Neural progenitor cell (in vitro differentiated cells): ENCODE measurements around the gene ISY1.

ENCODE experiments used
- EZH2 ChIP-seq: fragments of 200-600 bp; sonication (generic); IDR thresholded peaks from 2 replicates; pipeline ENCODE4 v1.6.1; 2017; ENCODE audit warnings: antibody characterized with exemption, mild to moderate bottlenecking, moderate library complexity
- TF ChIP-seq, protein P1 (sequence below): fragments of 200-600 bp; sonication (generic); IDR thresholded peaks from 2 replicates; pipeline ENCODE4 v1.5.1; 2017; ENCODE audit warnings: antibody characterized with exemption, mild to moderate bottlenecking

DNA sequence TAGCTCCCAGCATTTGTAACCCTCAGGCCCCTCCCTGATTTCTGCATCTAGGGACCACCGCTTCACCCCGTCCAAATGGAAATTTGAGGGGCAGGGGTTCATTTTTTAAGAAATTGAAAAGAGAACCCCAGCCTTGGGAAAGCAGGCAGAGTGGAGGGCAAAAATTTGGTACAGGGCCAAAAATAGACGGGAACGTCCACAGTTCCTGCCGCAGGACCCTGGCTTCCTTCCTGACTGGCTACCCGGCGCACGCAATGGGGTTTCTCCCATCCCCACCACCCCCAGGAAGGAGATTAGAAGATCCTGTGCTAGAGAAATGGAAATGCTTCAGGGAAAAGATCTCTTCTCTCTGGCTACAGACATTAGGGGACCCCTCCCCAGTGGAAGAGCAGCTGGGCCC lies 79.4 kb downstream of the ISY1 start:
- TF ChIP-seq, protein P1, sequence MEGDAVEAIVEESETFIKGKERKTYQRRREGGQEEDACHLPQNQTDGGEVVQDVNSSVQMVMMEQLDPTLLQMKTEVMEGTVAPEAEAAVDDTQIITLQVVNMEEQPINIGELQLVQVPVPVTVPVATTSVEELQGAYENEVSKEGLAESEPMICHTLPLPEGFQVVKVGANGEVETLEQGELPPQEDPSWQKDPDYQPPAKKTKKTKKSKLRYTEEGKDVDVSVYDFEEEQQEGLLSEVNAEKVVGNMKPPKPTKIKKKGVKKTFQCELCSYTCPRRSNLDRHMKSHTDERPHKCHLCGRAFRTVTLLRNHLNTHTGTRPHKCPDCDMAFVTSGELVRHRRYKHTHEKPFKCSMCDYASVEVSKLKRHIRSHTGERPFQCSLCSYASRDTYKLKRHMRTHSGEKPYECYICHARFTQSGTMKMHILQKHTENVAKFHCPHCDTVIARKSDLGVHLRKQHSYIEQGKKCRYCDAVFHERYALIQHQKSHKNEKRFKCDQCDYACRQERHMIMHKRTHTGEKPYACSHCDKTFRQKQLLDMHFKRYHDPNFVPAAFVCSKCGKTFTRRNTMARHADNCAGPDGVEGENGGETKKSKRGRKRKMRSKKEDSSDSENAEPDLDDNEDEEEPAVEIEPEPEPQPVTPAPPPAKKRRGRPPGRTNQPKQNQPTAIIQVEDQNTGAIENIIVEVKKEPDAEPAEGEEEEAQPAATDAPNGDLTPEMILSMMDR = no peak
- TF ChIP-seq EZH2 = no peak
